Measurements from ENCODE around the gene GPD2.
"Not testable (repeated sequence)": the region's sequence is repeated elsewhere in the genome, so short reads cannot be mapped to it uniquely, and the experiment has no call there.

GPD2 gene

DNA sequence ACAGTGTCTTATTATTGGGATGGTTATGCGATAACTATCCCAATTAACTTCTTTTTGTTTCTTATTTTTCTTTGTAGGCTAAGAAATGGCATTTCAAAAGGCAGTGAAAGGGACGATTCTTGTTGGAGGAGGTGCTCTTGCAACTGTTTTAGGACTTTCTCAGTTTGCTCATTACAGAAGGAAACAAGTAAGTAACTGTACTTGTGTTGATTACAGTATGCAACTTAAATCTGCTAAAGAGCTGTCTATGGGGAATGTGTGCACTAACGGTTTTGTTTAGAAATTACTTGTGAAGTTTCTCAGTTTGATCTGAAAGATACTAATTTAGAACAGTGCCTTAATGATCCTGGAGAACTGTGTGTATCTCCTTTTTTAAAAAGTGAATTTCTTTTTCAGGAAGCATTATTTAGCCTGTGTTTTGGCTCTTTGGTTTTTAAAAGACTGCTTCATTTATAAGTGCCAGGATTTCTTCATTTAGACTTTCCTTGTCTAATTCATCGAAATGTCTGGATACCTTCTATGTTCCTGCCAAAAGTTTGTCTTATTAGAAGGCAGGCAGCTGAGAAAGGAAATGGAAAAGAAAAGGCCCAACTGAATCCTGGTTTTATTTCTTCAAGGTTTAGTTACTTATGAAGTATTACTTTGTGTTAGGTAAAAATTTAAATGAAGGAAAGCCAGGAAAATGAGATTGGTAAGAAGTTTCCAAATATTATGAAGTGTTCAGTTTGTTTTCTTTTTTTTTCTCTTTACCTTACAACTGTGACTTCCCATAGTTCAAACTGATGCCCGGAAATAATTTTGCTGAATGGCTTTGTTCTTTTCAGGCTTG, 40.1 kb downstream of the GPD2 start:
- no peak for DNase-seq

- DNase-seq, result no peak
Measured at GRCh38 chr2:156476850-156477206, 40.6 kb downstream of the GPD2 start.

GRCh38 chr2:156480376-156480775, 44.2 kb downstream of the GPD2 start:
- DNase-seq, result no peak

GRCh38 chr2:156481312-156481711, 45.1 kb downstream of the GPD2 start:
- DNase-seq, result no peak

DNA sequence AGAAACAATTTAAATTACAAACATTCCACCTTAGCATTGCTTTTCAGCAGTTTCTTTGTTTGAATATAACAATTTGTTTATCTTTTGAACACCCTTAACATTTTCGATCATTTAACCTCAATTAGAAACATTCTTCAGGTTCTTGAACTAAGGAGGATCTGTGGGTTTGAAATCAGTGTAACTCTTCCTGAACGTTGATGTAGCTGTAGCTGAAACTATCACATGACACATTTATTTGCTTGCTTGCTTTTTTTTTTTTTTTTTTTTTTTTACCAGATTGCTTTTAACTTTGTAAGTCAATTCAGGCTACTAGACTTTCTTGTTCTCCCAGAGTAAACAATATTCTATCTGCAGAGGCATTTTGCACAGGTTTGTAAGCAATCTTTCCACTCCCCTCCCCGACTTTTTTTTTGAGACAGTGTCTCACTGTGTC, 47.6 kb downstream of the GPD2 start:
- DNase-seq, result no peak

- no peak for DNase-seq
Measured at GRCh38 chr2:156486147-156486546, 50.0 kb downstream of the GPD2 start.

DNA sequence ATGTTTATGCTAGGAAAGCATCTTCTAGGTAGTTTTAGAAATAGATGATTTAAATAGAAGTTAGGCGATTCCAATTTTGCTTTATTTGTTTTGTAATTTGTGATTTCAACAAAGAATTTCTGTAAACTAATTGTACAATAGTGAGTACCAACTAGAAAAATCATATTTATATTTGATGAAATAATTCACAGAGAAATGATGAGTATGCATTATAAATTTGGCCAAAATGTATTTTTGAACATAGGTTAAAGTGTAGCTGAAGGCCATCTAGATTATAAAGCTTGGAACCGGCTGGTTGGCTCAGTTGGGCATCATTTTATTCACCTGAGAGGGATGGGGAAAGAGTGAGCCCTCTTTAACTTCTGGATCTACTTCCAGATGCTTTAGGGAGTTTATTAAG, 50.4 kb downstream of the GPD2 start:
- DNase-seq, result no peak

DNA sequence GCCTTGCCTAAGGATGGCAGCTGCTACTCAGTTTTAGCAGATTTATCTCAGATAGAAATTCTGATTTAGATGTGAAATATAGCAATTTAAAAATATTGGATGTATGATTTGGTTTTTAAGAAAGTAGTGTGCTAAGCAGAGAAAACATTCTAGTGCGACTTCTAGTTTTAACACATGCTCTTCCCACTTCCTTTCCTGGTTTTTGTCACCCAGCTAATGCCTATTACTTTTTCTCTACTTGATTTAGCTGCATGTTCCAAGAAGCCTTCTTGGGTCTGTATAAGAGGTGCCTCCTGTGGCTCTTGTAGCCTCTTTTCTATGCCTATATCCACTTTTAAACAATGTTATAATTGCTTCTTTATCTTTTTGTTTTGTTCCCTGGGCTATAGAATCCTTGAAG, 53.0 kb downstream of the GPD2 start:
- DNase-seq, result no peak

DNA sequence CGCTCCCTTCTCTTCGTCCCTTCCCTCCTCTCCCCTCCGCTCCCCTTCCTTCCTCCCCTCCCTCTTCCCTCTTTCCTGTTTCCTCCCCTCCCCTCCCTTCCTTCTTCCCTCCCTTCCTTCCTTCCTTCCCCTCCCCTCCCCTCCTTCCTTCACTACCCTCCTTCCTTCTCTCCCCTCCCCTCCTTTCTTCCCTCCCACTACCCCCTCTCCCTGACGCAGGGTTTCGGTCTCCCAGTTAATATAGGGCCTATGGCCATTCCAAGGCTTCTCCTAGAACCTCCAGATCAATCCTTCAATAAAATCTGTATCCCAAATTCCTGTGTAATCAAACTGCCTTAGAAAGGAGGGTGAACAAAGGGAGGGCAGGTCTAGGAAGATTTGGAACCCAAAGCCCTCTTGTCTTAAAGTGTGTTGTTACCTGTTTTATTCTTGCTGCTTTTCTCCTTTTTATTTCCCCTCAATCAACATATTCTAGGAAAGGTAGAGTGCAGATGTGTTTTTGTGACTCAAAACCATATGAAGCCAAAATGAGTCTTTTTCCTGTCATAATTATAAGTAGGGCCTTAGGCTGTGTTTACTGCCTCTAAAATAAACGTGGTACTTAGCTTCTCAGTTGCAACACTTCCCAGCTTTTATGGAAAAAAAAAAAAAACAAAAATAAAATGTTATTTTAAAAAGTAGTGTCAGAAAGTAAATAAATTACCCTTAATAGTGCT, 53.7 kb downstream of the GPD2 start:
- no peak for DNase-seq

- no peak for DNase-seq
Measured at GRCh38 chr2:156490466-156490840, 54.3 kb downstream of the GPD2 start.

DNA sequence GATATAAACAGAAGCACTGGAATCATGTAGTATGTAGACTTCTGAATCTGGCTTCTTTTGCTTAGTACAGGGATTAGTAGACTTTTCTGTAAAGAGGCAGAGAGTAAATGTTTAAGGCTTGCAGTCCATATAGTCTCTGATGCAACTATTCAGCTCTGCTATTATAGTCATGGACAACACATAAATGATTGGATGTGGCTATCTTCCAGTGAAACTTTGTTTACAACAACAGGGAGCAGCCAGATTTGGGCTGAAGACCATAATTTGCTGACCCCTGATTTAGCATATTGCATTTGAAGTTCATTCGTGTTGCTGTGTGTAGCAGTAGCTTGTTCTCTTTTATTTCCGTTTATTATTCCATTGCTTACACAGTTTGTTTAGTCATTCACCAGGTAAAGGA, 55.0 kb downstream of the GPD2 start:
- no peak for DNase-seq

- DNase-seq, result no peak
Measured at GRCh38 chr2:156492979-156493378, 56.8 kb downstream of the GPD2 start.

GRCh38 chr2:156495998-156496397, 59.8 kb downstream of the GPD2 start:
- DNase-seq, result not testable (repeated sequence)

DNA sequence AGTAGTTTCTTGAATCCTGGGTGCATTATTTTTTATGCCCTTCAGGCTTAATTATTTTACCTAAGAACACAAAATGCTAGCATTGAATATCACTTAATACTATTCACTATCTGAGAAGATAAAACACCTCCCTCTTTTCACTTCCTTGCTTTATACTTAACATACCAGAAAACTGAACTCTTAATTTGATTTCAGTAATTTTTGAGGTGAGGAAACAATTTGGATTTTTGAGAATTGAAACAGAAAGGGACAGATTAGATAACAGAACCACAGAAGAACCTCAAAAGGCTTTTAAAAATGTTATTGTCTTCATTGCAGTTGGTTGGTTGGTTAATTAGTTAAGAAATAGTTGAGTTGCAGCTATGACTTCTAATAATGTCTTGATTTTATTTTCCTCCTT, 69.5 kb downstream of the GPD2 start:
- DNase-seq, result no peak

DNA sequence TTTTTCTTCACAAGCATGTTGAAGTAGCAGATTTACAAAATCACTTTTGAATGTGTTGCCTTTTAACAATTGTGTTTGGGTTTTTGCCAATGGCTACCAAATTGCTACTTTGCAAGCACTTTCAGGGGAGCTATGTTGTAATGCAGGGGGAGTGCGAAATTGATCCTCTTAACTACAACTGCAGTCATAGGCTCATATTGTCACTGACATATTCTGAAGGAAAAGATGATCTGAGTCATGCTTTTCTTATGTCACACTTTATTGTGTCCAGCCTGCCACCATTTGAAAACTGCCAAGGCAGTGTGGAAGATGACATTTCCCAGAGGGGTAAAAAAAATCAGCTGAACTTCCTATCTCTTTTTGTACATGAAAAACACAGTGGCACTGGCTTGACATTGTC, 74.9 kb downstream of the GPD2 start:
- no peak for DNase-seq

DNA sequence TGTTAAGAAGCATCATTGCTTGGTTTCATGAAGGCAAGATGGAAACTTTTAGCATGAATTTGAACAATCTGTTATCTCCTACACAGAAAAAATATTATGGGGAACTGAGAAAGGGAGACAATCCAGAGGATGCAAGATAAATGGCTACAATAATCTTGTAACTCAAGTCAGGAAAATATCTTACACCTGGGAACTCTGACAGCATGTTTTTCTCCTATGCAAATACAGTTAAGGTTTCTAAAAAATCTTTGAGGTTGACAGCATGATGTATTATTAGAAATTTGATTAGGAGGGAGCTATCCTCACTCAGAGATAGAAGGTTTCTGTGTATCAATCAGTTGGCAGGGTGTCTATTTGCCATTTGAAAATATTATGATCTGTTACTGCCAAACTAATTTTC, 75.6 kb downstream of the GPD2 start:
- no peak for DNase-seq

- no peak for DNase-seq
Measured at GRCh38 chr2:156512451-156512850, 76.3 kb downstream of the GPD2 start.

DNA sequence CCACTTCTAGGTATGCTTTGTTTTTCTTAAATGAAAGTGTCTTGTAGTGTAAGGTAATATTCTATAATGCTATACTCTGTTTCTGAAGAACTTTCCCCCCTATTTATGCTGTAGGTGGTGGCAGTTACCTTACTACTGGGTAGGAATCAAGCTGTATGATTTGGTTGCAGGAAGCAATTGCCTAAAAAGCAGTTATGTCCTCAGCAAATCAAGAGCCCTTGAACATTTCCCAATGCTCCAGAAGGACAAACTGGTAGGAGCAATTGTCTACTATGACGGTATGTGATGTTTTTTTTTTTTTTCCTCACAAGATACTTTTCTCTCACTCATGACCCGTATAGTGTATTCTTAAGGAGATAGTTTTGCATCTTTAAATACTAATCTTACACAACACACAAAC, 77.0 kb downstream of the GPD2 start:
- no peak for DNase-seq

- DNase-seq, result no peak
Measured at GRCh38 chr2:156517419-156517818, 81.2 kb downstream of the GPD2 start.

DNA sequence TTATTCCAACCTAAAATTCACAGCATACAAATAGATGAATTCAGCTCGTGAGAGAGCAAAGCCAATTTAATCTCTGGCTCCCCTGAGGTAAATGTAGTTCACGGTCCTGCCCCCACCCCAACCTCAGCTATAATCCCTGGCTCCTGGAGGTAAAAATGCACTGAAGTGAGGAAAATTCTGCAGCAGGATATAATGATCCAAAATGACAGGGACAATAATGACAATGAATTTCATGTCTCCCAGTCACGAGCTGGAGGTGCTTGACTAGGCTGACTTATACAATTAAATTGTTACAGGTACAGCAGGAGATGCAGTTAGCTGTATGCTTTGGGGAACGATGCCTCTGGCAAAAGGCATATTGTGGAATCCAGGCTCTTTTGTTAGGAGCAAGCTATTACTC, 82.0 kb downstream of the GPD2 start:
- no peak for DNase-seq

DNA sequence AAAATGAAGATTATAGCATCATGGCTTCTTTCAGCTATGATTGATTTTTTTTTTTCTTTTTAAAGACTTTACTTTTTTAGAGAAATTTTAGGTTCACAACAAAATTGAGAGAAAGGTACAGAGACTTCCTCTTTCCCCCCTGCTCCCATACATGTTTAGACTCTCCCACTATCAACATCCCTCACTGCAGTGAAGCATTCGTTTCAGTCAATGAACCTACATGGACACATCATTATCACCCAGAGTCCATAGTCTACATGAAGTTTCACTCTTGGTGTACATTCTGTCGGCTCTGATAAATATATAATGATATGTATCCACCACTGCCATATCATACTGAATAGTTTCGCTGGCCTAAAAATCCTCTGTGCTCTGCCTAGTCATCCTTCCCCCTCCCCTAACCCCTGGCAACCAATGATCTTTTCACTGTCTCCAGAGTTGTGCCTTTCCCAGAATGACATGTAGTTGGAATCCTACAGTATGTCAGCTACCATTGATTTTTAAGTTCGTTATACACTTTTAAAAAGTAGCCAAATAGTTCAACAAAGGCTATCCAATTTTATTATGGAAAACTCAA, 86.8 kb downstream of the GPD2 start:
- no peak for DNase-seq

- no peak for DNase-seq
Measured at GRCh38 chr2:156526950-156527636, 90.9 kb downstream of the GPD2 start.

DNA sequence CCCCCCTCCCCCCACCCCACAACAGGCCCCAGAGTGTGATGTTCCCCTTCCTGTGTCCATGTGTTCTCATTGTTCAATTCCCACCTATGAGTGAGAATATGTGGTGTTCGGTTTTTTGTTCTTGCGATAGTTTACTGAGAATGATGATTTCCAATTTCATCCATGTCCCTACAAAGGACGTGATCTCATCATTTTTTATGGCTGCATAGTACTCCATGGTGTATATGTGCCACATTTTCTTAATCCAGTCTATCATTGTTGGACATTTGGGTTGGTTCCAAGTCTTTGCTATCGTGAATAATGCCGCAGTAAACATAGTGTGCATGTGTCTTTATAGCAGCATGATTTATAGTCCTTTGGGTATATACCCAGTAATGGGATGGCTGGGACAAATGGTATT, 92.4 kb downstream of the GPD2 start:
- not testable (repeated sequence) for DNase-seq

GRCh38 chr2:156532989-156533388, 96.8 kb downstream of the GPD2 start:
- DNase-seq, result no peak
